Upper lobe of right lung (tissue), 1 donor: ENCODE measurements around the gene APBB1IP. TPM values are rescaled to one million over a fixed set of nuclear protein-coding genes. Genes with fewer than 3 reads are reported as not detected.
A peak's percentile ranks its signal among the peaks of the same experiment; 100 is the strongest.

Experiments
- ATAC-seq: fragments of 200-7000 bp; cut with Tn5 transposase; one replicate; pipeline ENCODE4 v1.9.1; 2020; ENCODE audit warnings: mild to moderate bottlenecking, moderate library complexity
- DNase-seq: peaks from one replicate; pipeline ENCODE4 v3.0.0-alpha.2; 2020
- H3K27ac ChIP-seq: fragments of 200-600 bp; one replicate; pipeline ENCODE4 v1.8.0; 2022
- H3K27me3 ChIP-seq: fragments of 200-600 bp; one replicate; pipeline ENCODE4 v1.8.0; 2022; ENCODE audit warnings: mild to moderate bottlenecking
- H3K36me3 ChIP-seq: fragments of 200-600 bp; one replicate; pipeline ENCODE4 v1.8.0; 2022
- H3K4me1 ChIP-seq: fragments of 200-600 bp; one replicate; pipeline ENCODE4 v1.8.0; 2022
- H3K4me3 ChIP-seq: fragments of 200-600 bp; one replicate; pipeline ENCODE4 v1.8.0; 2022; ENCODE audit warnings: mild to moderate bottlenecking
- H3K9me3 ChIP-seq: fragments of 200-600 bp; one replicate; pipeline ENCODE4 v1.8.0; 2022
- CTCF ChIP-seq: fragments of 200-600 bp; IDR thresholded peaks from one replicate; pipeline ENCODE4 v1.8.0; 2022; ENCODE audit warnings: antibody characterized with exemption
- intact Hi-C: fragments of 100-400 bp; cut with DNase I; formaldehyde crosslinking; loops from one replicate; pipeline ENCODE4 v1.11.0; 2022
- total RNA-seq: library from RNA; stranded (reverse); fragmentation: NEBNext Ultra II Directional; extraction: Animal tissue kit (Norgen Biotek cat#: 25700); gene quantifications from one replicate; pipeline ENCODE4 v1.2.1, GENCODE V29; 2021
- donor health status: DM: no; HTN: yes; CAD: no; lungs with severe emphysema.

Gene APBB1IP
- total RNA-seq, 1 donor from 2014 or later, result 19.2 TPM

GRCh38 chr10:26423722-26424121, 14.4 kb upstream of the APBB1IP start:
- Histone ChIP-seq H3K9me3 (no peaks in the 10 kb centered on the region), H3K36me3 (no peaks in the 10 kb centered on the region), H3K27me3 (no peaks in the 10 kb centered on the region), H3K4me3 (no peak overlapping the region), H3K4me1 (no peaks in the 10 kb centered on the region), H3K27ac (no peak overlapping the region)
- no peak for TF ChIP-seq CTCF
- intact Hi-C loops, result no loop called here
- DNase-seq, result no peak
- no peak for ATAC-seq

GRCh38 chr10:26430641-26431163, 7.4 kb upstream of the APBB1IP start:
- TF ChIP-seq CTCF, result no peak
- Histone ChIP-seq H3K4me3 (no peak overlapping the region), H3K36me3 (no peaks in the 10 kb centered on the region), H3K27me3 (no peaks in the 10 kb centered on the region), H3K27ac (peak overlapping the region; percentile 51), H3K9me3 (no peaks in the 10 kb centered on the region), H3K4me1 (peaks cover 3% of the 10 kb centered on the region)
- DNase-seq (no peak), ATAC-seq (peak; percentile 70)
- intact Hi-C loops, result no loop called here

- Histone ChIP-seq H3K4me1 (peaks cover 9% of the 10 kb centered on the region), H3K36me3 (no peaks in the 10 kb centered on the region), H3K27ac (no peak overlapping the region), H3K27me3 (no peaks in the 10 kb centered on the region), H3K9me3 (no peaks in the 10 kb centered on the region), H3K4me3 (no peak overlapping the region)
- ATAC-seq (peak; percentile 78), DNase-seq (no peak)
- intact Hi-C loops, result no loop called here
- no peak for TF ChIP-seq CTCF
These were observed 5.2 kb upstream of the APBB1IP start for GRCh38 chr10:26432938-26433337.

GRCh38 chr10:26435852-26436251, 2.3 kb upstream of the APBB1IP start:
- no peak overlapping the region for H3K27ac ChIP-seq
- no peaks in the 10 kb centered on the region for H3K27me3 ChIP-seq
- peaks cover 6% of the 10 kb centered on the region for H3K4me1 ChIP-seq
- no peaks in the 10 kb centered on the region for H3K36me3 ChIP-seq
- intact Hi-C loops, result no loop called here
- no peak for ATAC-seq
- no peaks in the 10 kb centered on the region for H3K9me3 ChIP-seq
- no peak for TF ChIP-seq CTCF
- H3K4me3 ChIP-seq, result no peak overlapping the region
- no peak for DNase-seq

- TF ChIP-seq CTCF, result no peak
- Histone ChIP-seq H3K9me3 (no peaks in the 10 kb centered on the region), H3K27me3 (no peaks in the 10 kb centered on the region), H3K36me3 (no peaks in the 10 kb centered on the region), H3K4me1 (peaks cover 6% of the 10 kb centered on the region), H3K27ac (no peak overlapping the region), H3K4me3 (no peak overlapping the region)
- ATAC-seq (no peak), DNase-seq (no peak)
- intact Hi-C loops, result no loop called here
These were observed 1.3 kb upstream of the APBB1IP start for GRCh38 chr10:26436848-26437247.
